OCI-LY7 (cell line): ENCODE data around the gene VPS8.
"Not testable (repeated sequence)": the region's sequence is repeated elsewhere in the genome, so short reads cannot be mapped to it uniquely, and the experiment has no call there.

Source experiments
- CTCF ChIP-seq: fragments of 200-600 bp; sonication (generic); conservative IDR thresholded peaks from 2 replicates; pipeline ENCODE4 v1.5.1; 2014; ENCODE audit warnings: mild to moderate bottlenecking, antibody characterized with exemption, low read length, moderate library complexity, mixed read lengths
- EZH2phosphoT487 ChIP-seq: fragments of 200-600 bp; sonication (generic); IDR thresholded peaks from 2 replicates; pipeline ENCODE4 v1.6.1; 2018; ENCODE audit warnings: low read depth, borderline replicate concordance, mild to moderate bottlenecking, mixed run types, antibody characterized with exemption, low read length, moderate library complexity, mixed read lengths

GRCh38 chr3:184954851-184955250 lies 142.9 kb downstream of the VPS8 start:
- TF ChIP-seq CTCF, EZH2phosphoT487: not testable (repeated sequence)
